ENCODE results near the gene RPL35.

DNA sequence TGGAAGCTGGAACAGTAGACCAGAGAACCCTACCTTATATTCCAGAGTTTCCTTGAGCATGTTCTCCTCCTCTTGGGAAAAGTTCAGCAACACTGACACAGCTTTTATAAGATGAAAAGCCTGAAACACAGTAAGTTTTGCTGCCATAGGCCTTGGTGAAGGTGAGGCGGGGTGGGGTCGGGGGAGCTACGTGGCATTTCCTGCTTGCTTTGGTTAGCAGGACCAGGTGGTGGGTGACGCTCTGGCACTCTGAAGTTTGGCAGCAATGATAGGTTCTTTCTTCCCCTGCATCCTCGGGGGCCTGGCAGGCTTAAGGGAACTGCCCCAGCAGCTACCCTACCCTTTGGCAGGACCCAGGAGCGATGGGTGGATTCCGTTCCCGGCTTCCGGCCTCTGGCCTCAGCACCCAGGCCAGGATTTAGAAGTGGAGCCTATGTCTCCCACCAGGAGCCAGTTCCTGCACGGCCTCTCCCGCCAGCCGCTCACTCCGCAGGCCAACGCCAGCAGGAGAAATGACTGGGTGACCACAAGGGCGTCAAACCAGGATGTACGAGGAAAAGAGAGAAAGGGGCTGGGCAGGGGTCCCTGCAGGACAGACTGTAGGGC is 19.5 kb upstream of the RPL35 start:
- no peak for TF ChIP-seq EP300 (IDR thresholded peaks at IDR 0.05)
- TF ChIP-seq, protein P1, sequence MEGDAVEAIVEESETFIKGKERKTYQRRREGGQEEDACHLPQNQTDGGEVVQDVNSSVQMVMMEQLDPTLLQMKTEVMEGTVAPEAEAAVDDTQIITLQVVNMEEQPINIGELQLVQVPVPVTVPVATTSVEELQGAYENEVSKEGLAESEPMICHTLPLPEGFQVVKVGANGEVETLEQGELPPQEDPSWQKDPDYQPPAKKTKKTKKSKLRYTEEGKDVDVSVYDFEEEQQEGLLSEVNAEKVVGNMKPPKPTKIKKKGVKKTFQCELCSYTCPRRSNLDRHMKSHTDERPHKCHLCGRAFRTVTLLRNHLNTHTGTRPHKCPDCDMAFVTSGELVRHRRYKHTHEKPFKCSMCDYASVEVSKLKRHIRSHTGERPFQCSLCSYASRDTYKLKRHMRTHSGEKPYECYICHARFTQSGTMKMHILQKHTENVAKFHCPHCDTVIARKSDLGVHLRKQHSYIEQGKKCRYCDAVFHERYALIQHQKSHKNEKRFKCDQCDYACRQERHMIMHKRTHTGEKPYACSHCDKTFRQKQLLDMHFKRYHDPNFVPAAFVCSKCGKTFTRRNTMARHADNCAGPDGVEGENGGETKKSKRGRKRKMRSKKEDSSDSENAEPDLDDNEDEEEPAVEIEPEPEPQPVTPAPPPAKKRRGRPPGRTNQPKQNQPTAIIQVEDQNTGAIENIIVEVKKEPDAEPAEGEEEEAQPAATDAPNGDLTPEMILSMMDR (IDR thresholded peaks at IDR 0.05), result no peak
